ENCODE measurements around the gene C1orf141.
"Not testable (repeated sequence)": the region's sequence is repeated elsewhere in the genome, so short reads cannot be mapped to it uniquely, and the experiment has no call there.

C1orf141 gene

DNA sequence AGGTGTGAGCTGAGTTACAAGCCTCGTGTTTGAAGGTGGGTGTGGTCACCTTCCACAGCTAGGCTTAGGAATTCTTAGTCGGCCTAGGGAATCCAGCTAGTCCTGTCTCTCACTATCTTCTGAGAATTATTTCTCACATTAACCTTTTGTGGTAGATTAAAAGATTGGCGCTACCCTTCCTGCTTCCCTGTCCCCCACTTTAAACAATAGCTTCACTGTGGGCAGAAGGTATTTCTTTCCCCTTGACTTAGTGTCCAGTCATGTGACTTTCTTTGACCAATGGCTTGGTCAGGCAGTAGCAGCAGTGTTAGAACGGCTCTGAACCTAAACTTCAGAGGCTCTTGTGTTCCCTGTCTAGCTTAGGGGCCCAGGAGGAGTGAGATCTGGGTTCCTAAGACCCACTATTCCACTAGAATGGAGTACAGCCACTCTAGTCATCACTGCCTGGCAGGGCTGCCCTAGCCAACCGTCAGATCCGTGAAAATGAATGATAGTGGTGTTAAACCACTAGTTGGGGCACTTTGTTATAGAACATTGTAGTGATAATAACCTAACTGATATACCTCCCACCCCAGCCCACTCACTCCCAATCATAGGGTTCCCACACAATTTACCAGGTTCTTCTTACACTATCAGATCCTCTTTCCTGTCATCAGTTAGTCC, 13.9 kb upstream of the C1orf141 start:
- Histone ChIP-seq H3K18ac (ENCODE audit: low read depth in 1 of 2, low read length in 2 of 2) (no peak overlapping the region), H3K36me3 (ENCODE audit: control insufficient read depth in 1 of 2, insufficient read depth in 2 of 2, low read depth in 1 of 2, low read length in 2 of 2) (no peaks in the 10 kb centered on the region), H3K23ac (ENCODE audit: low read length in 2 of 2) (no peak overlapping the region), H2BK12ac (ENCODE audit: low read length in 2 of 2) (no peak overlapping the region), H2BK120ac (ENCODE audit: low read depth, low read length) (no peak overlapping the region), H3K4me3 (ENCODE audit: insufficient read depth in 1 of 2, low read depth in 1 of 2, low read length in 2 of 2) (peak overlapping the region in 1 of 2 experiments; percentile 51), H2AFZ (ENCODE audit: low read depth, low read length) (peak overlapping the region; percentile 18), H2AK5ac (ENCODE audit: low read length, severe bottlenecking) (no peak overlapping the region), H3K9ac (ENCODE audit: low read length) (peak overlapping the region; percentile 49), H3K4me1 (ENCODE audit: control insufficient read depth, insufficient read depth, low read depth, low read length) (peaks cover 3% of the 10 kb centered on the region), H2BK5ac (ENCODE audit: low read depth, low read length, poor library complexity, severe bottlenecking) (no peak overlapping the region), H3K14ac (ENCODE audit: low read length in 2 of 2) (no peak overlapping the region), H3K79me1 (replicated peaks; ENCODE audit: low read length, poor library complexity, severe bottlenecking) (no peaks in the 10 kb centered on the region), H4K8ac (ENCODE audit: low read length) (peak overlapping the region; percentile 47), H3K4ac (ENCODE audit: low read depth in 1 of 2, low read length in 2 of 2) (peak overlapping the region in 1 of 2 experiments; percentile 7), H3K27me3 (ENCODE audit: control insufficient read depth in 1 of 2, insufficient read depth in 1 of 2, low read length in 2 of 2) (peaks cover 0 to 9% of the 10 kb centered on the region in 2 experiments), H2BK15ac (ENCODE audit: low read depth, poor library complexity, severe bottlenecking) (no peak overlapping the region), H3K27ac (ENCODE audit: low read length, poor library complexity, severe bottlenecking) (no peak overlapping the region), H3K9me3 (ENCODE audit: control insufficient read depth, low read length) (no peaks in the 10 kb centered on the region), H4K91ac (ENCODE audit: low read length) (no peak overlapping the region), H3K4me2 (ENCODE audit: low read length, poor library complexity, severe bottlenecking) (no peak overlapping the region)
- WGBS: 72% methylated on average over 3 of the region's 6 CpGs
- peak; percentile 14 for DNase-seq

DNA sequence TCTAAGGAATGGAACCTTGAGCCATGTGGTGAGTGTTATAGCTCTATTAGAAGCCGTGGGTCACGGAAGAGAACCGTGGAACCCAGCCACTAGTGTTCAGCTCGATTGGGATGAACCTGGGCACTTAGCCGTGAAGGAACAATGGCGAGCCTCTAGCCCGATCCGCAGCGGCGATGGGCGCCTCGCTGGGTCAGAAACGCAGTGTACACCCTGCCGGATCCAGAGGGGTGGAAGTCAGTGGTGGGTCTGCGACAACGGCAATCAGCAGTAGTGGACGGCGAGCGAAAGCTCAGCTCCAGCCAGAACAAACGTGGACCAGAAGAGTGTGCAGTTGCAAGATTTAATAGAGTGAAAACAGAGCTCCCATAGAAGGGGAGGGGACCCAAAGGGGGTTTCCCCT, 13.2 kb upstream of the C1orf141 start:
- H2BK15ac ChIP-seq (ENCODE audit: low read depth, poor library complexity, severe bottlenecking); H3K23ac ChIP-seq (ENCODE audit: low read length in 2 of 2); H2AFZ ChIP-seq (ENCODE audit: low read depth, low read length); H3K27me3 ChIP-seq (ENCODE audit: control insufficient read depth in 1 of 2, insufficient read depth in 1 of 2, low read length in 2 of 2); H2AK5ac ChIP-seq (ENCODE audit: low read length, severe bottlenecking); H3K9ac ChIP-seq (ENCODE audit: low read length); H3K27ac ChIP-seq (ENCODE audit: low read length, poor library complexity, severe bottlenecking); H3K4me3 ChIP-seq (ENCODE audit: insufficient read depth in 1 of 2, low read depth in 1 of 2, low read length in 2 of 2); H3K18ac ChIP-seq (ENCODE audit: low read depth in 1 of 2, low read length in 2 of 2); H2BK120ac ChIP-seq (ENCODE audit: low read depth, low read length); H3K4ac ChIP-seq (ENCODE audit: low read depth in 1 of 2, low read length in 2 of 2); H4K8ac ChIP-seq (ENCODE audit: low read length); DNase-seq; H2BK5ac ChIP-seq (ENCODE audit: low read depth, low read length, poor library complexity, severe bottlenecking); H2BK12ac ChIP-seq (ENCODE audit: low read length in 2 of 2); H3K36me3 ChIP-seq (ENCODE audit: control insufficient read depth in 1 of 2, insufficient read depth in 2 of 2, low read depth in 1 of 2, low read length in 2 of 2); H3K4me2 ChIP-seq (ENCODE audit: low read length, poor library complexity, severe bottlenecking); H4K91ac ChIP-seq (ENCODE audit: low read length); H3K4me1 ChIP-seq (ENCODE audit: control insufficient read depth, insufficient read depth, low read depth, low read length); H3K79me1 ChIP-seq (replicated peaks; ENCODE audit: low read length, poor library complexity, severe bottlenecking); H3K9me3 ChIP-seq (ENCODE audit: control insufficient read depth, low read length): not testable (repeated sequence)
- 97% methylated on average over 20 of the region's 20 CpGs for WGBS
- peak overlapping the region in 1 of 2 experiments; percentile 26 for H3K14ac ChIP-seq (ENCODE audit: low read length in 2 of 2)

- WGBS: 100% methylated on average over 3 of the region's 3 CpGs
- H3K79me1 ChIP-seq (replicated peaks; ENCODE audit: low read length, poor library complexity, severe bottlenecking): no peaks in the 10 kb centered on the region
Measured at GRCh38 chr1:67146539-67146938, 11.8 kb upstream of the C1orf141 start.

DNA sequence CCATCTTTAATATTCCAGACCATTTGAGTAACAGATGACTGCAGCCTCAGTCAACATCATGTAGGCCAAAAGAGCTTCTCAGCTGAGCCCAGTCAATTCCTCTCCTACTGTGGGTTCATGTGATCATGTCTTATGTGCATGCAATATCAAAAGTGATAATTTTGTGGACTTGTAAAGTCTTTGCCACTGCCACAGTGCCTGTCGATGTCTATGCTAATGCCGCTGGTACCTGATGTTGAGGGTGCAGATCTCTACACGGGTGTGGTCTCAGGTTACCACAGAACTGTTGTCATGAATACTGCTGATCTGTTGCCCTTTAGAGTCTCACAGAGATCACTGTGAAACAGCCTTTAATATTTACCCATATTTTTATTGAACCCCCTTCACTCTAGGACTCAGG, 11.3 kb upstream of the C1orf141 start:
- H2AK5ac ChIP-seq (ENCODE audit: low read length, severe bottlenecking): no peak overlapping the region
- H3K4me3 ChIP-seq (ENCODE audit: insufficient read depth in 1 of 2, low read depth in 1 of 2, low read length in 2 of 2): no peak overlapping the region
- H3K79me1 ChIP-seq (replicated peaks; ENCODE audit: low read length, poor library complexity, severe bottlenecking): no peaks in the 10 kb centered on the region
- H3K9ac ChIP-seq (ENCODE audit: low read length): no peak overlapping the region
- H3K18ac ChIP-seq (ENCODE audit: low read depth in 1 of 2, low read length in 2 of 2): no peak overlapping the region
- DNase-seq: no peak
- no peaks in the 10 kb centered on the region for H3K36me3 ChIP-seq (ENCODE audit: control insufficient read depth in 1 of 2, insufficient read depth in 2 of 2, low read depth in 1 of 2, low read length in 2 of 2)
- H2BK12ac ChIP-seq (ENCODE audit: low read length in 2 of 2): no peak overlapping the region
- no peak overlapping the region for H2BK120ac ChIP-seq (ENCODE audit: low read depth, low read length)
- H2AFZ ChIP-seq (ENCODE audit: low read depth, low read length): no peak overlapping the region
- peaks cover 3% of the 10 kb centered on the region for H3K4me1 ChIP-seq (ENCODE audit: control insufficient read depth, insufficient read depth, low read depth, low read length)
- no peak overlapping the region for H3K14ac ChIP-seq (ENCODE audit: low read length in 2 of 2)
- H3K23ac ChIP-seq (ENCODE audit: low read length in 2 of 2): no peak overlapping the region
- H3K27ac ChIP-seq (ENCODE audit: low read length, poor library complexity, severe bottlenecking): no peak overlapping the region
- H3K27me3 ChIP-seq (ENCODE audit: control insufficient read depth in 1 of 2, insufficient read depth in 1 of 2, low read length in 2 of 2): no peaks in the 10 kb centered on the region
- H3K9me3 ChIP-seq (ENCODE audit: control insufficient read depth, low read length): no peaks in the 10 kb centered on the region
- no peak overlapping the region for H4K91ac ChIP-seq (ENCODE audit: low read length)
- no peak overlapping the region for H3K4me2 ChIP-seq (ENCODE audit: low read length, poor library complexity, severe bottlenecking)
- 93% methylated on average over 3 of the region's 3 CpGs for WGBS
- no peak overlapping the region for H2BK15ac ChIP-seq (ENCODE audit: low read depth, poor library complexity, severe bottlenecking)
- H4K8ac ChIP-seq (ENCODE audit: low read length): no peak overlapping the region
- H2BK5ac ChIP-seq (ENCODE audit: low read depth, low read length, poor library complexity, severe bottlenecking): no peak overlapping the region
- H3K4ac ChIP-seq (ENCODE audit: low read depth in 1 of 2, low read length in 2 of 2): no peak overlapping the region

More at GRCh38 chr1:67146539-67146938, 11.8 kb upstream of the C1orf141 start:
- no peak for DNase-seq
- Histone ChIP-seq H3K18ac (ENCODE audit: low read depth in 1 of 2, low read length in 2 of 2) (no peak overlapping the region), H3K9ac (ENCODE audit: low read length) (no peak overlapping the region), H3K9me3 (ENCODE audit: control insufficient read depth, low read length) (no peaks in the 10 kb centered on the region), H3K36me3 (ENCODE audit: control insufficient read depth in 1 of 2, insufficient read depth in 2 of 2, low read depth in 1 of 2, low read length in 2 of 2) (no peaks in the 10 kb centered on the region), H3K4me3 (ENCODE audit: insufficient read depth in 1 of 2, low read depth in 1 of 2, low read length in 2 of 2) (no peak overlapping the region), H3K4me2 (ENCODE audit: low read length, poor library complexity, severe bottlenecking) (no peak overlapping the region), H3K27me3 (ENCODE audit: control insufficient read depth in 1 of 2, insufficient read depth in 1 of 2, low read length in 2 of 2) (no peaks in the 10 kb centered on the region), H2BK12ac (ENCODE audit: low read length in 2 of 2) (no peak overlapping the region), H2AFZ (ENCODE audit: low read depth, low read length) (no peak overlapping the region), H3K14ac (ENCODE audit: low read length in 2 of 2) (no peak overlapping the region), H2BK120ac (ENCODE audit: low read depth, low read length) (no peak overlapping the region), H3K4me1 (ENCODE audit: control insufficient read depth, insufficient read depth, low read depth, low read length) (peaks cover 3% of the 10 kb centered on the region), H3K23ac (ENCODE audit: low read length in 2 of 2) (no peak overlapping the region), H2BK15ac (ENCODE audit: low read depth, poor library complexity, severe bottlenecking) (no peak overlapping the region), H4K8ac (ENCODE audit: low read length) (no peak overlapping the region), H2BK5ac (ENCODE audit: low read depth, low read length, poor library complexity, severe bottlenecking) (no peak overlapping the region), H4K91ac (ENCODE audit: low read length) (no peak overlapping the region), H3K4ac (ENCODE audit: low read depth in 1 of 2, low read length in 2 of 2) (no peak overlapping the region), H2AK5ac (ENCODE audit: low read length, severe bottlenecking) (no peak overlapping the region), H3K27ac (ENCODE audit: low read length, poor library complexity, severe bottlenecking) (no peak overlapping the region)

All from mesenchymal stem cell (in vitro differentiated cells and primary cell).